WTC11 (cell line): ENCODE results near the gene ATP2A1. TPM values are rescaled to one million over a fixed set of nuclear protein-coding genes. Genes with fewer than 3 reads are reported as not detected.

Source experiments
- ATAC-seq: fragments of 200-7000 bp; cut with Tn5 transposase; 2 replicates; pipeline ENCODE4 v1.10.0; 2021; ENCODE audit warnings: mild to moderate bottlenecking, moderate library complexity
- CTCF ChIA-PET: fragments of 300-600 bp; sonication (Branson Sonifier 250); formaldehyde crosslinking; loops from one replicate; lab custom pipeline; 2021; ENCODE audit warnings: antibody characterized with exemption; lab: Charles Lee
- POLR2A ChIA-PET: fragments of 350-600 bp; sonication (Branson Sonifier 250); formaldehyde crosslinking; loops from one replicate; lab custom pipeline; 2021; ENCODE audit warnings: antibody characterized with exemption; lab: Charles Lee
- DNase-seq: peaks from one replicate; pipeline ENCODE4 v3.0.0; 2021; ENCODE audit warnings: low spot score
- H3K27ac Mint-ChIP-seq: 2 replicates; pipeline ENCODE4 v1.8.0; 2021; ENCODE audit warnings: mixed read lengths
- H3K27me3 Mint-ChIP-seq: 2 replicates; pipeline ENCODE4 v1.8.0; 2021; ENCODE audit warnings: low read depth, mild to moderate bottlenecking, moderate library complexity, mixed read lengths
- H3K36me3 Mint-ChIP-seq: 2 replicates; pipeline ENCODE4 v1.8.0; 2021; ENCODE audit warnings: mixed read lengths
- H3K4me1 Mint-ChIP-seq: 2 replicates; pipeline ENCODE4 v1.8.0; 2022; ENCODE audit warnings: mixed read lengths
- H3K4me3 Mint-ChIP-seq: 2 replicates; pipeline ENCODE4 v1.8.0; 2021; ENCODE audit warnings: mild to moderate bottlenecking, moderate library complexity, mixed read lengths
- H3K9me3 Mint-ChIP-seq: 2 replicates; pipeline ENCODE4 v1.8.0; 2021; ENCODE audit warnings: mixed read lengths
- GTF2I ChIP-seq: fragments of 250-450 bp; sonication (Bioruptor Pico); conservative IDR thresholded peaks from 2 replicates; pipeline ENCODE4 v1.4.0; 2021; ENCODE audit warnings: mild to moderate bottlenecking
- NFE2L1 ChIP-seq: sonication (generic); formaldehyde crosslinking; IDR thresholded peaks from 2 replicates; pipeline ENCODE4 v1.8.1; 2023; ENCODE audit warnings: missing genetic modification reagents
- NR1H2 ChIP-seq: sonication (generic); formaldehyde crosslinking; IDR thresholded peaks from 2 replicates; pipeline ENCODE4 v1.9.0; 2021; ENCODE audit warnings: mild to moderate bottlenecking, moderate library complexity, missing genetic modification reagents
- TEAD1 ChIP-seq: sonication (generic); formaldehyde crosslinking; IDR thresholded peaks from 2 replicates; pipeline ENCODE4 v1.8.0; 2022; ENCODE audit warnings: mild to moderate bottlenecking, missing genetic modification reagents
- ZNF263 ChIP-seq: sonication (generic); formaldehyde crosslinking; IDR thresholded peaks from 2 replicates; pipeline ENCODE4 v1.8.1; 2022; ENCODE audit warnings: low read depth, mild to moderate bottlenecking, moderate library complexity, missing genetic modification reagents
- ZNF396 ChIP-seq: fragments of 250-450 bp; sonication (Bioruptor Pico); IDR thresholded peaks from 2 replicates; pipeline ENCODE4 v1.8.0; 2021; ENCODE audit warnings: mild to moderate bottlenecking, moderate library complexity, borderline replicate concordance
- total RNA-seq: library from RNA; stranded (reverse); gene quantifications from 3 replicates; pipeline ENCODE4 v1.2.3, GENCODE V29; 2021
- TF ChIP-seq, protein P1 (sequence below): sonication (generic); formaldehyde crosslinking; IDR thresholded peaks from 2 replicates; pipeline ENCODE4 v1.8.0; 2022; ENCODE audit warnings: mild to moderate bottlenecking, missing genetic modification reagents
- TF ChIP-seq, protein P2 (sequence below): sonication (generic); formaldehyde crosslinking; IDR thresholded peaks from 2 replicates; pipeline ENCODE4 v1.8.0; 2023; ENCODE audit warnings: missing genetic modification reagents, mild to moderate bottlenecking, borderline replicate concordance
- TF ChIP-seq, protein P3 (sequence below): sonication (generic); formaldehyde crosslinking; IDR thresholded peaks from 2 replicates; pipeline ENCODE4 v1.8.0; 2023; ENCODE audit warnings: mild to moderate bottlenecking, missing genetic modification reagents
- TF ChIP-seq, protein P4 (sequence below): fragments of 250-450 bp; sonication (Bioruptor Pico); IDR thresholded peaks from 2 replicates; pipeline ENCODE4 v1.9.0; 2021; ENCODE audit warnings: mild to moderate bottlenecking, borderline replicate concordance

The ATP2A1 gene
- total RNA-seq, 1 experiment from 2014 or later, result 6.4 TPM

DNA sequence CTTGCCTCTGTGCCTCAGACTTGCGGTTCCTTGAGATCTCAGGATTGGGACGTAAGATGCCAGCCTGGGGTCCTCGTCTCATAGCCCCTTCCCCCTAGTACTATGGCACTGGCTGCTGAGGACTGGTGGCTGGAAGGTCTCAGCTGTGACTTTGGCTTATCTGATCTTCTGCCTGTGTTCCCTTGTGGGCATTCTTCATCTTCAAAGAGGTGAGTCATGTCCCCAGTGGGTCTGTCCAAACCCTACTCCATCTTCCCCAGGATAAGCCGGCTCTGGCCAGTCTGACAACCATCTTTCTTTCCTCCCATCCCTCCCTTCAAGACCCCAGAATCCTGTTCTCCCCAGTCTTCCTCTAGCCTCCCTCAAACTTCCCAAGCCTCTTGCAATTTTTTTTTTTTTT lies 57.1 kb downstream of the ATP2A1 start (continued):
- TF ChIP-seq, protein P1, sequence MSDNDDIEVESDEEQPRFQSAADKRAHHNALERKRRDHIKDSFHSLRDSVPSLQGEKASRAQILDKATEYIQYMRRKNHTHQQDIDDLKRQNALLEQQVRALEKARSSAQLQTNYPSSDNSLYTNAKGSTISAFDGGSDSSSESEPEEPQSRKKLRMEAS (CRISPR knock-in tag), result no peak
- TF ChIP-seq NFE2L1 (CRISPR knock-in tag) (no peak), ZNF263 (CRISPR knock-in tag) (no peak), NR1H2 (CRISPR knock-in tag) (no peak), ZNF396 (CRISPR knock-in tag) (no peak)

DNA sequence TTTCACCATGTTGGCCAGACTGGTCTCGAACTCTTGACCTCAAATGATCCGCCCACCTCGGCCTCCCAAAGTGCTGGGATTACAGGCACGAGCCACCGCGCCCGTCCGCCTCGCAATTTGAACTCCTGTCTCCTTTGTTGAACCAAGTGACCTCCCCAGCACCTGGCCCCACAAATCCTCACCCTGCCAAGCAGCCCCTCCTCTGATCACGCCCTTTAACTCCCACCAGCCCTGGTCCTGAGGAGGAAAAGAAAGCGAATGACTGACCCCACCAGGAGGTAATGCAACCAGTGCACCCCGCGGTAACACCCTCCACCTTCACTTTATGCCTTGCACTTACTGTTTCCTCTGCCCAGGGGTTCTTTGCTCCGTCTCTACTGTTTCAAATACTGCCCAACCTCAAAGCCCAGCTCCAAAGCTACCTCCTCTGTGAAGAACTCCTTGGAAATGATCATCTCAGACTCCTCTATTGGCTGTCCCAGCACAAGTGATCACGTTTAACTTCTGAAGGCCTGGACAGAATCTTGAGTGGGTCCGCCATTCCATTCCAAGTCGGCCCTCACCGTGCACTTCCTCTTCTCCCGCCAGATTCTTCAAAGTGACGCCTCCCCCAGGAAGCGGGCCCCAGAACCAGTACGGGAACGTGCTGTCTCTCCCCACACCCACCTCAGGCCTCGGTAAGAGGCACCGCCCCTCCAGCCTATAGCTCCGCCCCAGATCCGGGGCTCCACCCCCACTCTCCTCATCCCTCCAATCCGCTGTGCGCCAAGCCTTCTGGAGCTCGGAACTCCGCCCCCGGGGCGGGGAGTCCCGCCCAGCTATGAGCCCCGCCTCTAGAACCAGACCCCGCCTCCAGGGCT lies 57.9 kb downstream of the ATP2A1 start:
- Mint-ChIP-seq H3K27me3 (peaks cover 20% of the 10 kb centered on the region), H3K27ac (peak overlapping the region; percentile 33), H3K4me1 (peaks cover 5% of the 10 kb centered on the region), H3K36me3 (no peaks in the 10 kb centered on the region), H3K4me3 (peak overlapping the region; percentile 63), H3K9me3 (no peaks in the 10 kb centered on the region)
- peak; percentile 99 for ATAC-seq
- TF ChIP-seq, protein P2, sequence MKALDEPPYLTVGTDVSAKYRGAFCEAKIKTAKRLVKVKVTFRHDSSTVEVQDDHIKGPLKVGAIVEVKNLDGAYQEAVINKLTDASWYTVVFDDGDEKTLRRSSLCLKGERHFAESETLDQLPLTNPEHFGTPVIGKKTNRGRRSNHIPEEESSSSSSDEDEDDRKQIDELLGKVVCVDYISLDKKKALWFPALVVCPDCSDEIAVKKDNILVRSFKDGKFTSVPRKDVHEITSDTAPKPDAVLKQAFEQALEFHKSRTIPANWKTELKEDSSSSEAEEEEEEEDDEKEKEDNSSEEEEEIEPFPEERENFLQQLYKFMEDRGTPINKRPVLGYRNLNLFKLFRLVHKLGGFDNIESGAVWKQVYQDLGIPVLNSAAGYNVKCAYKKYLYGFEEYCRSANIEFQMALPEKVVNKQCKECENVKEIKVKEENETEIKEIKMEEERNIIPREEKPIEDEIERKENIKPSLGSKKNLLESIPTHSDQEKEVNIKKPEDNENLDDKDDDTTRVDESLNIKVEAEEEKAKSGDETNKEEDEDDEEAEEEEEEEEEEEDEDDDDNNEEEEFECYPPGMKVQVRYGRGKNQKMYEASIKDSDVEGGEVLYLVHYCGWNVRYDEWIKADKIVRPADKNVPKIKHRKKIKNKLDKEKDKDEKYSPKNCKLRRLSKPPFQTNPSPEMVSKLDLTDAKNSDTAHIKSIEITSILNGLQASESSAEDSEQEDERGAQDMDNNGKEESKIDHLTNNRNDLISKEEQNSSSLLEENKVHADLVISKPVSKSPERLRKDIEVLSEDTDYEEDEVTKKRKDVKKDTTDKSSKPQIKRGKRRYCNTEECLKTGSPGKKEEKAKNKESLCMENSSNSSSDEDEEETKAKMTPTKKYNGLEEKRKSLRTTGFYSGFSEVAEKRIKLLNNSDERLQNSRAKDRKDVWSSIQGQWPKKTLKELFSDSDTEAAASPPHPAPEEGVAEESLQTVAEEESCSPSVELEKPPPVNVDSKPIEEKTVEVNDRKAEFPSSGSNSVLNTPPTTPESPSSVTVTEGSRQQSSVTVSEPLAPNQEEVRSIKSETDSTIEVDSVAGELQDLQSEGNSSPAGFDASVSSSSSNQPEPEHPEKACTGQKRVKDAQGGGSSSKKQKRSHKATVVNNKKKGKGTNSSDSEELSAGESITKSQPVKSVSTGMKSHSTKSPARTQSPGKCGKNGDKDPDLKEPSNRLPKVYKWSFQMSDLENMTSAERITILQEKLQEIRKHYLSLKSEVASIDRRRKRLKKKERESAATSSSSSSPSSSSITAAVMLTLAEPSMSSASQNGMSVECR (CRISPR knock-in tag), result no peak
- TF ChIP-seq, protein P3, sequence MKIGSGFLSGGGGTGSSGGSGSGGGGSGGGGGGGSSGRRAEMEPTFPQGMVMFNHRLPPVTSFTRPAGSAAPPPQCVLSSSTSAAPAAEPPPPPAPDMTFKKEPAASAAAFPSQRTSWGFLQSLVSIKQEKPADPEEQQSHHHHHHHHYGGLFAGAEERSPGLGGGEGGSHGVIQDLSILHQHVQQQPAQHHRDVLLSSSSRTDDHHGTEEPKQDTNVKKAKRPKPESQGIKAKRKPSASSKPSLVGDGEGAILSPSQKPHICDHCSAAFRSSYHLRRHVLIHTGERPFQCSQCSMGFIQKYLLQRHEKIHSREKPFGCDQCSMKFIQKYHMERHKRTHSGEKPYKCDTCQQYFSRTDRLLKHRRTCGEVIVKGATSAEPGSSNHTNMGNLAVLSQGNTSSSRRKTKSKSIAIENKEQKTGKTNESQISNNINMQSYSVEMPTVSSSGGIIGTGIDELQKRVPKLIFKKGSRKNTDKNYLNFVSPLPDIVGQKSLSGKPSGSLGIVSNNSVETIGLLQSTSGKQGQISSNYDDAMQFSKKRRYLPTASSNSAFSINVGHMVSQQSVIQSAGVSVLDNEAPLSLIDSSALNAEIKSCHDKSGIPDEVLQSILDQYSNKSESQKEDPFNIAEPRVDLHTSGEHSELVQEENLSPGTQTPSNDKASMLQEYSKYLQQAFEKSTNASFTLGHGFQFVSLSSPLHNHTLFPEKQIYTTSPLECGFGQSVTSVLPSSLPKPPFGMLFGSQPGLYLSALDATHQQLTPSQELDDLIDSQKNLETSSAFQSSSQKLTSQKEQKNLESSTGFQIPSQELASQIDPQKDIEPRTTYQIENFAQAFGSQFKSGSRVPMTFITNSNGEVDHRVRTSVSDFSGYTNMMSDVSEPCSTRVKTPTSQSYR (CRISPR knock-in tag), result no peak
- TF ChIP-seq GTF2I (CRISPR knock-in tag) (no peak), TEAD1 (no peak)
- TF ChIP-seq, protein P1 (CRISPR knock-in tag), result peak; percentile 27; the same call in 1 of the 2 replicates
- TF ChIP-seq, protein P4, sequence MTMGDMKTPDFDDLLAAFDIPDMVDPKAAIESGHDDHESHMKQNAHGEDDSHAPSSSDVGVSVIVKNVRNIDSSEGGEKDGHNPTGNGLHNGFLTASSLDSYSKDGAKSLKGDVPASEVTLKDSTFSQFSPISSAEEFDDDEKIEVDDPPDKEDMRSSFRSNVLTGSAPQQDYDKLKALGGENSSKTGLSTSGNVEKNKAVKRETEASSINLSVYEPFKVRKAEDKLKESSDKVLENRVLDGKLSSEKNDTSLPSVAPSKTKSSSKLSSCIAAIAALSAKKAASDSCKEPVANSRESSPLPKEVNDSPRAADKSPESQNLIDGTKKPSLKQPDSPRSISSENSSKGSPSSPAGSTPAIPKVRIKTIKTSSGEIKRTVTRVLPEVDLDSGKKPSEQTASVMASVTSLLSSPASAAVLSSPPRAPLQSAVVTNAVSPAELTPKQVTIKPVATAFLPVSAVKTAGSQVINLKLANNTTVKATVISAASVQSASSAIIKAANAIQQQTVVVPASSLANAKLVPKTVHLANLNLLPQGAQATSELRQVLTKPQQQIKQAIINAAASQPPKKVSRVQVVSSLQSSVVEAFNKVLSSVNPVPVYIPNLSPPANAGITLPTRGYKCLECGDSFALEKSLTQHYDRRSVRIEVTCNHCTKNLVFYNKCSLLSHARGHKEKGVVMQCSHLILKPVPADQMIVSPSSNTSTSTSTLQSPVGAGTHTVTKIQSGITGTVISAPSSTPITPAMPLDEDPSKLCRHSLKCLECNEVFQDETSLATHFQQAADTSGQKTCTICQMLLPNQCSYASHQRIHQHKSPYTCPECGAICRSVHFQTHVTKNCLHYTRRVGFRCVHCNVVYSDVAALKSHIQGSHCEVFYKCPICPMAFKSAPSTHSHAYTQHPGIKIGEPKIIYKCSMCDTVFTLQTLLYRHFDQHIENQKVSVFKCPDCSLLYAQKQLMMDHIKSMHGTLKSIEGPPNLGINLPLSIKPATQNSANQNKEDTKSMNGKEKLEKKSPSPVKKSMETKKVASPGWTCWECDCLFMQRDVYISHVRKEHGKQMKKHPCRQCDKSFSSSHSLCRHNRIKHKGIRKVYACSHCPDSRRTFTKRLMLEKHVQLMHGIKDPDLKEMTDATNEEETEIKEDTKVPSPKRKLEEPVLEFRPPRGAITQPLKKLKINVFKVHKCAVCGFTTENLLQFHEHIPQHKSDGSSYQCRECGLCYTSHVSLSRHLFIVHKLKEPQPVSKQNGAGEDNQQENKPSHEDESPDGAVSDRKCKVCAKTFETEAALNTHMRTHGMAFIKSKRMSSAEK (CRISPR knock-in tag), result no peak
- DNase-seq, result peak; percentile 95
- ChIA-PET POLR2A (interaction anchor here (1.1 kb wide), 1 partner anchor 11 kb away, joined by 3 read pairs; the partner anchor contains the start of gene RABEP2), CTCF (interaction anchor here (0.5 to 1.8 kb wide), 13 partner anchors 9 to 96 kb away, joined by 3 to 37 read pairs (median 6); partner anchors contain the start of genes NFATC2IP, SH2B1 and TUFM)
